B cell (primary cell): Measurements from ENCODE around the gene NUP214.

Experiments
- EZH2 ChIP-seq: IDR thresholded peaks from 2 replicates; pipeline ENCODE4 v1.6.1; 2012; ENCODE audit warnings: borderline replicate concordance, low read depth, mild to moderate bottlenecking, moderate library complexity, low read length; ENCODE audit not compliant: insufficient read depth, poor library complexity, severe bottlenecking
- TF ChIP-seq, protein P1 (sequence below): fragments of 200-600 bp; IDR thresholded peaks from one replicate; pipeline ENCODE4 v1.8.0; 2022; ENCODE audit warnings: antibody characterized with exemption, mild to moderate bottlenecking

DNA sequence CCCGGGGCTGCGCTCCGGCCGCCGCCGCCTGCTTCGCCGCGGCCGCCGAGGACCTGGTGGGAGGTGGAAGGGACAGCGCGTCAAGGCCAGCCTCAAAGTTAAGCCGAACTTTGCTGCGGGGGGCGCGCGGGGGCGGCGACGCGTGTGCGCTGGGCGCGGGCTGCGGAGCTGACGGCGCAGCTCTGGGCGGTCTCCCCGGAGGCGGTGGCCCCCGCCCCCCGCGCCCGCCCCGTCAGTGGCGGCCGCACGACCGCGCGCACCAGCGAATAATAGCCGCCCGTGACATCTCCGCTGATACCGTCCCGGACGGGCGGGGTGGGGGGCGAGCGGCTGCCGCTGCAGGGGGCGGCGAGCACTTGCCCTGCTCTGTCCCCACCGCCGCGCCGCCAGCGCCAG lies 151.5 kb downstream of the NUP214 start:
- TF ChIP-seq, protein P1, sequence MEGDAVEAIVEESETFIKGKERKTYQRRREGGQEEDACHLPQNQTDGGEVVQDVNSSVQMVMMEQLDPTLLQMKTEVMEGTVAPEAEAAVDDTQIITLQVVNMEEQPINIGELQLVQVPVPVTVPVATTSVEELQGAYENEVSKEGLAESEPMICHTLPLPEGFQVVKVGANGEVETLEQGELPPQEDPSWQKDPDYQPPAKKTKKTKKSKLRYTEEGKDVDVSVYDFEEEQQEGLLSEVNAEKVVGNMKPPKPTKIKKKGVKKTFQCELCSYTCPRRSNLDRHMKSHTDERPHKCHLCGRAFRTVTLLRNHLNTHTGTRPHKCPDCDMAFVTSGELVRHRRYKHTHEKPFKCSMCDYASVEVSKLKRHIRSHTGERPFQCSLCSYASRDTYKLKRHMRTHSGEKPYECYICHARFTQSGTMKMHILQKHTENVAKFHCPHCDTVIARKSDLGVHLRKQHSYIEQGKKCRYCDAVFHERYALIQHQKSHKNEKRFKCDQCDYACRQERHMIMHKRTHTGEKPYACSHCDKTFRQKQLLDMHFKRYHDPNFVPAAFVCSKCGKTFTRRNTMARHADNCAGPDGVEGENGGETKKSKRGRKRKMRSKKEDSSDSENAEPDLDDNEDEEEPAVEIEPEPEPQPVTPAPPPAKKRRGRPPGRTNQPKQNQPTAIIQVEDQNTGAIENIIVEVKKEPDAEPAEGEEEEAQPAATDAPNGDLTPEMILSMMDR: no peak
- no peak for TF ChIP-seq EZH2
